PFSK-1 (cell line): ENCODE data around the gene CTIF.

ENCODE experiments used
- POLR2AphosphoS5 ChIP-seq: IDR thresholded peaks from 2 replicates; pipeline ENCODE4 v1.6.1; 2012; ENCODE audit warnings: low read depth, mild to moderate bottlenecking, control low read depth, low read length, moderate library complexity
- REST ChIP-seq, 2 experiments: IDR thresholded peaks; 2 replicates each; pipeline versions ENCODE4 v1.6.1 to v1.8.0; 2011 to 2012; ENCODE audit warnings: low read depth in 2 of 2, low read length in 2 of 2, control low read depth in 1 of 2, inconsistent platforms in 1 of 2, mild to moderate bottlenecking in 1 of 2, moderate library complexity in 1 of 2; ENCODE audit not compliant: insufficient read depth in 1 of 2
- SIN3A ChIP-seq: IDR thresholded peaks from 2 replicates; pipeline ENCODE4 v1.6.1; 2012; ENCODE audit warnings: mild to moderate bottlenecking, low read length, moderate library complexity, borderline replicate concordance; ENCODE audit not compliant: insufficient read depth
- TAF1 ChIP-seq: IDR thresholded peaks from 2 replicates; pipeline ENCODE4 v1.6.1; 2012; ENCODE audit warnings: low read length, control low read depth, borderline replicate concordance; ENCODE audit not compliant: insufficient read depth

- TF ChIP-seq REST (IDR thresholded peaks at IDR 0.05; ENCODE audit: insufficient read depth in 1 of 2, low read depth in 2 of 2, low read length in 2 of 2) (no peak), SIN3A (no peak), POLR2AphosphoS5 (no peak), TAF1 (no peak)
Measured at GRCh38 chr18:48743886-48744285, 205.1 kb downstream of the CTIF start.
